NB4 (cell line): ENCODE measurements around the gene SGMS1.
A peak's percentile ranks its signal among the peaks of the same experiment; 100 is the strongest.

Experiments used
- DNase-seq: peaks from one replicate; pipeline ENCODE4 v3.0.0; 2010; ENCODE audit warnings: low read depth
- H3K4me3 ChIP-seq: one replicate; pipeline ENCODE4 v1.5.1; 2011; ENCODE audit warnings: mild to moderate bottlenecking, low read depth, low read length, moderate library complexity
- MYC ChIP-seq: IDR thresholded peaks from 2 replicates; pipeline ENCODE4 v1.6.1; 2011; ENCODE audit warnings: low read depth, low read length
- POLR2A ChIP-seq: IDR thresholded peaks from 2 replicates; pipeline ENCODE4 v1.6.1; 2011; ENCODE audit warnings: mild to moderate bottlenecking; ENCODE audit not compliant: insufficient read length; ENCODE audit errors: extremely low read depth
- TF ChIP-seq, protein P1 (sequence below): IDR thresholded peaks from one replicate; pipeline ENCODE4 v1.5.1; 2012; ENCODE audit warnings: low read depth, low read length
- TF ChIP-seq, protein P2 (sequence below): IDR thresholded peaks from 2 replicates; pipeline ENCODE4 v1.6.1; 2011; ENCODE audit warnings: low read depth, low read length

Gene SGMS1

DNA sequence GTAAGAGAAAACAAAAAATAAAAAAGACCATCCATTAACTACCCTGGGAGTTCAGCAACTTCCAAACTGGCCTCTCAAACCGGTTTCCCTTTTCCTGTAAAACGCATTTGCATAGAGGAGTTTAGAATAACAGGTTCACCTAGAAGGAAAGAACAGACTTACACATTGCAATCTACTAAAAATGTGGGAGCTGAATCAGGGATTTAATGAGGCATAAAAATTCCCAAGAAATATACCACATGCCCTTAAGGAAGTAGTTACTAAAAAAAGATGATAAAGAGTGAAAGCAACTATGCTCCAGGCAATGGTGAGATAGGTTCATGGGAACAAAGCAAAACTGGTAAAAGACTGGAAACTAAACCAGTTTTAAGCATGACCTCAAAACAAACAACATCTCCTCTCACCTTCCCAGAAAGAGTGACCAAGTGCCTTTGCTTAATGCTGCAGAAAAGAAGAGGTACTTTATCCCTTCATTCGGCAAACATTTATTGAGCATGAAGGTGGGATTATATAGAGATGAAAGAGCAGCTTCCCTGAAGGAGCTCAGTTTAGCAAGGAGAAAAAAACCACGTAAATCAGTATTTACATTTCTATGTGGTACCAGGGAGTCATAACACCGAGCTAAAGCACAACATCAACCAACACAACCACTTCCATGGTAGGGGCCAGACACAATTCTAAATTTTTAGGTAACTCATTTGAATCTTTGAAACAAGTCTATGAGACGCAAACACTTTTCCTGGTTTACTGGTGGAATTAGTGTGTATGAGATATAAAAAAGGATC lies 152.8 kb downstream of the SGMS1 start:
- no peak for TF ChIP-seq MYC
- TF ChIP-seq, protein P1, sequence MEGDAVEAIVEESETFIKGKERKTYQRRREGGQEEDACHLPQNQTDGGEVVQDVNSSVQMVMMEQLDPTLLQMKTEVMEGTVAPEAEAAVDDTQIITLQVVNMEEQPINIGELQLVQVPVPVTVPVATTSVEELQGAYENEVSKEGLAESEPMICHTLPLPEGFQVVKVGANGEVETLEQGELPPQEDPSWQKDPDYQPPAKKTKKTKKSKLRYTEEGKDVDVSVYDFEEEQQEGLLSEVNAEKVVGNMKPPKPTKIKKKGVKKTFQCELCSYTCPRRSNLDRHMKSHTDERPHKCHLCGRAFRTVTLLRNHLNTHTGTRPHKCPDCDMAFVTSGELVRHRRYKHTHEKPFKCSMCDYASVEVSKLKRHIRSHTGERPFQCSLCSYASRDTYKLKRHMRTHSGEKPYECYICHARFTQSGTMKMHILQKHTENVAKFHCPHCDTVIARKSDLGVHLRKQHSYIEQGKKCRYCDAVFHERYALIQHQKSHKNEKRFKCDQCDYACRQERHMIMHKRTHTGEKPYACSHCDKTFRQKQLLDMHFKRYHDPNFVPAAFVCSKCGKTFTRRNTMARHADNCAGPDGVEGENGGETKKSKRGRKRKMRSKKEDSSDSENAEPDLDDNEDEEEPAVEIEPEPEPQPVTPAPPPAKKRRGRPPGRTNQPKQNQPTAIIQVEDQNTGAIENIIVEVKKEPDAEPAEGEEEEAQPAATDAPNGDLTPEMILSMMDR = no peak
- TF ChIP-seq, protein P2, sequence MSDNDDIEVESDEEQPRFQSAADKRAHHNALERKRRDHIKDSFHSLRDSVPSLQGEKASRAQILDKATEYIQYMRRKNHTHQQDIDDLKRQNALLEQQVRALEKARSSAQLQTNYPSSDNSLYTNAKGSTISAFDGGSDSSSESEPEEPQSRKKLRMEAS = no peak
- TF ChIP-seq POLR2A = no peak
- DNase-seq = no peak
- no peak overlapping the region for H3K4me3 ChIP-seq

DNA sequence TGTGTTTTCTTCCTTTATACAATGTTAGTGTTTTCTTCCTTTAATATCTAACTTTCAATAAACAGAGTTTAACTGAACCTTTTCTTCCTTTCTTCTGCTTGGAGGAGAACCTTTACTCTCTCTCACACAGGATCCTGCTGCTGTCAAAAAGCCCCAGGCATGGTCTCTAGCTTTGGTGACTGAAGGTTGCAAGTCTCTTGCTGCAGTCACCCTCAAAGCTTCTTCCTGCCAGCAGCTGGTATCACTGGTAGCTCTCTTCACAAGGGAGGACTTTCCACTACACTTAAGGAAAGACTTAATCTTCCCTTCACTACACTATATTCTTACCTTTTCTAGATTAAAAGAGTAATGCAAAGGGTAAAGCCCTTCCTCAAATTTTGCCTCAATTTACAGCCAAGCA lies 153.4 kb downstream of the SGMS1 start:
- TF ChIP-seq, protein P2 = no peak
- TF ChIP-seq MYC (no peak), POLR2A (no peak)
- TF ChIP-seq, protein P1 = no peak
- peak; percentile 66 for DNase-seq

DNA sequence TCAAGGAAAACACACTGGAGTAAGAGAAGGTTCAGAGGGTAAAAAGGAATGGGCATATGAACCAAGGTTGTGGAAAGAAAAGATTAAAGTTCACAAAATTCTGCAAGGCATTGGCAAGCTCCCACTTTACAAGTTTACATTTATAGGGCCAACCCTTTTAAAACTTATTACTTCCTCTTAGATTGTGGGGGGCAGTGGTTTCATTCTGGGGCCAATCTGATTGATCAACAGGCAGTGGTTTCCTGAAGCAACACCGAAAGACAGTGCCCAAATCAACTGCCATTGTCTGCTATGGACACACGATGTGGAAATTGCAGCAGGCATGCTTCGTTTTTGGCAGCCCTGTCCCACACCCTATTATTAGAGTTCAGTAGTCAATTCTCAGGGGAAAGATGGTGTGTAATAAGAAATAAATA lies 154.0 kb downstream of the SGMS1 start:
- DNase-seq = peak; percentile 91
- no peak overlapping the region for H3K4me3 ChIP-seq
- TF ChIP-seq, protein P2 = peak; percentile 58; the same call in 1 of the 2 replicates
- TF ChIP-seq, protein P1 = no peak

More for the DNA sequence above, 153.4 kb downstream of the SGMS1 start:
- H3K4me3 ChIP-seq = no peak overlapping the region

DNA sequence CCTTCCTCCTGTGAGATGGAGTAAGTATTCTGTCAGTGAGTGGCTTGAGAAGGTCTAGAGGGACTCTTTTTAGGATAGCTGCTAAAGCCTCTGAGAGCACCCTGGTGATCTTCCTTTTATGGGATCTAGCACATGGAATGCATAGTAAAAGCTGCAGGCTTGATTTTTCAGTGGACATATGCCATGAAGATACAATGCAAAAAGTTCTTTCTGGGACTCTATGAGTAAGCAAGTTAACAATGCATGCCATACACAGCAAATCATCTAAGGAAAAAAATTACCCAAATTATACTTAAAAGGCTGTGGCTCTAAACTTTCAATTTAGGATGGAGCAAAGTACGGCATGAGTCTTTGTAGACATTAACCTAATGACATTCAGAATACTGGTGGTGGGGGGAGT lies 154.5 kb downstream of the SGMS1 start:
- TF ChIP-seq, protein P2 = no peak
- TF ChIP-seq, protein P1 = no peak
- TF ChIP-seq POLR2A (no peak), MYC (no peak)
- no peak overlapping the region for H3K4me3 ChIP-seq
- no peak for DNase-seq

DNA sequence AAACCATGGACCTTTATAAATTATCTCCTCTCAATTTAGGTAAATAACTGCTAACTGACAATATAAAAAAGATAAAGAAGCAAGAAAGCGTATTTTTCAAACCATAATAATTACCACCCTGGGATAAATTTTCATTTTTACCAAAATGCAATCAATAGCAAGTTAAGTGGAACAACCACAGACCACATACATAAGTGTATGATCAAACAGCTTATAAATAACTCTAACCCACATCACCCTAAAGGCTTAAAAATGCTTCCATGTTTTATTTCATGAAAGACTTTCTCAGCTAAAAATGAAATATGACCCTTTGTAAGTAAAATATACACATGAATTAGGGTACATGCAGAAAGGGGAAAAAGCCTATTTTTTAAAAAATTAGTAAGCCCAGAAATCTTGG lies 156.5 kb downstream of the SGMS1 start:
- TF ChIP-seq POLR2A (no peak), MYC (no peak)
- TF ChIP-seq, protein P2 = no peak
- TF ChIP-seq, protein P1 = no peak
- DNase-seq = no peak
- H3K4me3 ChIP-seq = no peak overlapping the region

DNA sequence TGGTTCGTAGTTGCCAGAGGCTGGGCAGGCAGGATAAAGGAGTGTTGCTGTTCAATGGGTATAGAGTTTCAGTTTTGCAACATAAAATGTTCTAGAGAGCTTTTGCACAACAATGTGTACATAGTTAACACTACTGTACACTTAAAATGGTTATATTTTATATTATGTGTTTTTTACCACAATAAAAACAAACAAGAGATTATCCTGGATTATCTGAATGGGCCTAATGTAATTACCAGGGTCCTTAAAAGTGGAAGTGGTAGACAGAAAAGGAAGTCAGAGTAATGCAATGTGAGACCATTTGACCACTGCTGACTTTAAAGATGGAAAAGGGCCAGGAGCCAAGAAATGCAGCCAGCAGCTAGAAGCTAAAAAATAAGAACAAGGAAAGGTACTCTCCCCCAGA lies 159.7 kb downstream of the SGMS1 start:
- peak; percentile 68 for DNase-seq
- H3K4me3 ChIP-seq = no peak overlapping the region
- TF ChIP-seq, protein P2 = no peak
- TF ChIP-seq, protein P1 = no peak
- no peak for TF ChIP-seq MYC
- no peak for TF ChIP-seq POLR2A
